DLD1 (cell line): Measurements from ENCODE around the gene MOCS1.

Source experiments
- in situ Hi-C: cut with HindIII; loops from 2 replicates; pipeline ENCODE4 v1.10.0; 2017; ENCODE audit warnings: low sequenced_read_pairs

The MOCS1 gene

GRCh38 chr6:39881851-39882530, 52.3 kb downstream of the MOCS1 start:
- in situ Hi-C loops: no loop called here

- in situ Hi-C loops: no loop called here
Observed at GRCh38 chr6:39880594-39880993, 53.7 kb downstream of the MOCS1 start.

GRCh38 chr6:39879535-39879934, 54.7 kb downstream of the MOCS1 start:
- in situ Hi-C loops: no loop called here

- in situ Hi-C loops: no loop called here
Observed at GRCh38 chr6:39876826-39877225, 57.4 kb downstream of the MOCS1 start.

- in situ Hi-C loops: no loop called here
Observed at GRCh38 chr6:39876111-39876510, 58.2 kb downstream of the MOCS1 start.

- in situ Hi-C loops: no loop called here
Observed at GRCh38 chr6:39873439-39873838, 60.8 kb downstream of the MOCS1 start.

GRCh38 chr6:39870950-39871349, 63.3 kb downstream of the MOCS1 start:
- in situ Hi-C loops: no loop called here

- in situ Hi-C loops: no loop called here
Observed at GRCh38 chr6:39867592-39867991, 66.7 kb downstream of the MOCS1 start.

- in situ Hi-C loops: no loop called here
Observed at GRCh38 chr6:39865011-39865888, 69.0 kb downstream of the MOCS1 start.

GRCh38 chr6:39861663-39862062, 72.6 kb downstream of the MOCS1 start:
- in situ Hi-C loops: no loop called here

GRCh38 chr6:39859025-39859424, 75.2 kb downstream of the MOCS1 start:
- in situ Hi-C loops: no loop called here

- in situ Hi-C loops: no loop called here
Observed at GRCh38 chr6:39855356-39855995, 78.8 kb downstream of the MOCS1 start.
